ENCODE results near the gene ORC5. TPM values are rescaled to one million over a fixed set of nuclear protein-coding genes. Genes with fewer than 3 reads are reported as not detected.
A peak's percentile ranks its signal among the peaks of the same experiment; 100 is the strongest.

The ORC5 gene
- total RNA-seq, 1 donor = 25.5 TPM

DNA sequence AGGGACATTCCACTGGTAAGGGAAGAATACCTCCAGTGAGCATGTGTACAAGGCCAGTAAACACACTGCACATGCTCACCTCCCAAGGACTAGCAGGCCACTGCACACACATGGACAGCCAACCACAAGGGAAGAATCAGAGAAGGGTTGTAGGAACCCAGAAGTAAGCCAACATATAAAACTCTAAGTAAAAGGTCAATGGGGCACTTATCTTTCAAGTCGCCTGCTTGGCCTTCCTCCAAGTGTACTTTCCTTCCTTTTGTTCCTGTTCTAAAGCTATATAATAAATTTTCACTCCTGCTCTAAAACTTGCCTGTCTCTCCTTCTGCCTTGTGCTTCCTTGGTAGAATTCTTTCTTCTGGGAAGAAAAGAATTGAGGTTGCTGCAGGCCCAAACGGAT is 33.0 kb downstream of the ORC5 start:
- DNase-seq (ENCODE audit: low read depth) = no peak
- H3K4me3 ChIP-seq (ENCODE audit: low read depth, low read length) = no peak overlapping the region
- TF ChIP-seq, protein P1, sequence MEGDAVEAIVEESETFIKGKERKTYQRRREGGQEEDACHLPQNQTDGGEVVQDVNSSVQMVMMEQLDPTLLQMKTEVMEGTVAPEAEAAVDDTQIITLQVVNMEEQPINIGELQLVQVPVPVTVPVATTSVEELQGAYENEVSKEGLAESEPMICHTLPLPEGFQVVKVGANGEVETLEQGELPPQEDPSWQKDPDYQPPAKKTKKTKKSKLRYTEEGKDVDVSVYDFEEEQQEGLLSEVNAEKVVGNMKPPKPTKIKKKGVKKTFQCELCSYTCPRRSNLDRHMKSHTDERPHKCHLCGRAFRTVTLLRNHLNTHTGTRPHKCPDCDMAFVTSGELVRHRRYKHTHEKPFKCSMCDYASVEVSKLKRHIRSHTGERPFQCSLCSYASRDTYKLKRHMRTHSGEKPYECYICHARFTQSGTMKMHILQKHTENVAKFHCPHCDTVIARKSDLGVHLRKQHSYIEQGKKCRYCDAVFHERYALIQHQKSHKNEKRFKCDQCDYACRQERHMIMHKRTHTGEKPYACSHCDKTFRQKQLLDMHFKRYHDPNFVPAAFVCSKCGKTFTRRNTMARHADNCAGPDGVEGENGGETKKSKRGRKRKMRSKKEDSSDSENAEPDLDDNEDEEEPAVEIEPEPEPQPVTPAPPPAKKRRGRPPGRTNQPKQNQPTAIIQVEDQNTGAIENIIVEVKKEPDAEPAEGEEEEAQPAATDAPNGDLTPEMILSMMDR (IDR thresholded peaks at IDR 0.05; ENCODE audit: insufficient read depth, low read depth, low read length) = no peak

DNA sequence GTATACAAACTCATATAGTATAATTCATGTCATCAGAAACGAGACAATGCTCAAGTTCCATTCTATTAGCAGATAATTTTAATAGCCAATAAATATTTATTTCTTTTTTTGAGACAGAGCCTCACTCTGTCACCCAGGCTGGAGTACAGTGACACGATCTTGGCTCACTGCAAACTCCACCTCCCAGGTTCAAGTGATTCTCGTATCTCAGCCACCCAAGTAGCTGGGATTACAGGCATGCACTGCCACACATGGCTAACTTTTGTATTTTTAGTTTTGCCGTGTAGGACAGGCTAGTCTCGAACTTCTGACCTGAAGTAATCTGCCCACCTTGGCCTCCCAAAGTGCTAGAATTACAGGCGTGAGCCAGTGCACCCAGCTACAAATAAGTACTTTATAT is 45.7 kb downstream of the ORC5 start:
- TF ChIP-seq, protein P1 (IDR thresholded peaks at IDR 0.05; ENCODE audit: insufficient read depth, low read depth, low read length) = no peak
- no peak for DNase-seq (ENCODE audit: low read depth)
- no peak overlapping the region for H3K4me3 ChIP-seq (ENCODE audit: low read depth, low read length)

DNA sequence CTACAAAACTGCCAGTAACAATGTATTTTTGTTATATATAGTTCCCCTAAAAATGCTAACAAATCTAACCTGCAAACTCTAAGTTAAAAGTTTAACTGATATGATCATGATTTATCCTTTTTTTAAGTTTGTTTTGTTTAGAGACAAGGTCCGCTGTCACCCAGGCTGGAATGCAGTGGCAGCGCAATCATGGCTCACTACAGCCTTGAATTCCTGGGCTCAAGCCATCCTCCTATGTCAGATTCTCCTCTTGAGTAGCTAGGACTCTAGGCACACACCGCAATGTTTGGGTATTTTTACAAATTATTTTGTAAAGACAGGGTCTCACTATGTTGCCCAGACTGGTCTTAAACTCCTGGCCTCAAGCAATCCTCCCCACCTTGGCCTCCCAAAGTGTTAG is 46.6 kb downstream of the ORC5 start:
- H3K4me3 ChIP-seq (ENCODE audit: low read depth, low read length) = no peak overlapping the region
- no peak for DNase-seq (ENCODE audit: low read depth)
- TF ChIP-seq, protein P1 (IDR thresholded peaks at IDR 0.05; ENCODE audit: insufficient read depth, low read depth, low read length) = no peak

DNA sequence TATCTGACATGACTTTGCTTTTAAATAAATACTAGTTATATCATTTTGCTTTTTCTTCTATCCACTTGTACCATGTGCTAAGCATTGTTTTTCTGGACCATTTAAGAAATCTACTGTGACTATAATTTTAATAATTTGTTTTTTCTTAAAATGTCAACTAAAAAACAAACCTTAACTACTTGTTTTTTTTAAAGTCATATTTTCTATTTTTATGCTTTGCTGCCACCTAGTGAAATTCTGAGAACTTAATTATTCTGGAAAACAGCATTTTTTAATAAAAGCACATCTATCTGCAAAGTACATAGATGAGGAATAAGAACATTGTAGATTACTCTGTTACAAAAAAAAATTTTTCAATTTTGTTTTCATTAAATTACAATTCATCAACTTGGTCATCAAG is 47.4 kb downstream of the ORC5 start:
- DNase-seq (ENCODE audit: low read depth) = peak; percentile 44
- no peak overlapping the region for H3K4me3 ChIP-seq (ENCODE audit: low read depth, low read length)
- TF ChIP-seq, protein P1 (IDR thresholded peaks at IDR 0.05; ENCODE audit: insufficient read depth, low read depth, low read length) = peak; percentile 24

DNA sequence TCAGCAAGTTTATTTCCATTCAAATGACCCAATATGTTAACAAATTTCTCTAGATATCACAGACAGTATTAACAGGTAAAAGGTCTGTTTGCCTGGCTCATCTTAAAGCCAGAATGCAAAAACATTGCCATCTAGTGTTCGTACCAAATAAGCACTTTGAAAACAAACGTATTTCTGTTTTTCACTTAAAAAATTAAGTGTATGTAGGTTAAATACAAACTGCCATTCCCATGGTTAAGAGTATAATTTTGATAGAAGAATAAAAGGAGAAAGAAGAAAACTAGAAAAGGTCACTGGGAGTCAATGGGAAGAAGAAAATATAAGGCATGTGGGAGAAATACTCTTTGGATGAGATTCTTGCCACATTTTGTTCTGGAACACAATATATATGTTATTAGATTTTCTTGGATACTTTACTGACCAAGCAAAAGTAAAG is 51.0 kb downstream of the ORC5 start:
- no peak overlapping the region for H3K4me3 ChIP-seq (ENCODE audit: low read depth, low read length)
- peak; percentile 44 for DNase-seq (ENCODE audit: low read depth)

DNA sequence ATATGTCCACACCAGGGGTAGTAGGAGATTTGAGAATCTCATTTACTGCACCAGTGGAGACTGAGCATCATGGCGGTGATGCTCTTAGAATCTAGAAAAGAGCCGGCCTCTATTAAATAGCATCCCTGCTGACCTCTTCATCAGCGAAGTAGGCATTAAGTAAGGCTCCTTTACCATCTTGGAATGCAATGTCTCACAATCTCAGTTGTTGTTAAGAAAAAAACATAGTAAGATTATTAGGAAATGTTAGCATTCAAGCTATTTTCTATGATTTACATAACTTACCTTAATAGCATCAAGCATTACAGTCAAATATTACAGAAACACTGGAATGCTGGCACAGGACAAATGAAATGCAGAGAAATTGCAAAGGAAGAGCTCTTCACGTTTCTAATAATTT is 54.5 kb downstream of the ORC5 start:
- DNase-seq (ENCODE audit: low read depth) = no peak
- TF ChIP-seq, protein P1 (IDR thresholded peaks at IDR 0.05; ENCODE audit: insufficient read depth, low read depth, low read length) = no peak
- H3K4me3 ChIP-seq (ENCODE audit: low read depth, low read length) = no peak overlapping the region

More for the DNA sequence above, 51.0 kb downstream of the ORC5 start:
- TF ChIP-seq, protein P1 (IDR thresholded peaks at IDR 0.05; ENCODE audit: insufficient read depth, low read depth, low read length) = peak; percentile 65

DNA sequence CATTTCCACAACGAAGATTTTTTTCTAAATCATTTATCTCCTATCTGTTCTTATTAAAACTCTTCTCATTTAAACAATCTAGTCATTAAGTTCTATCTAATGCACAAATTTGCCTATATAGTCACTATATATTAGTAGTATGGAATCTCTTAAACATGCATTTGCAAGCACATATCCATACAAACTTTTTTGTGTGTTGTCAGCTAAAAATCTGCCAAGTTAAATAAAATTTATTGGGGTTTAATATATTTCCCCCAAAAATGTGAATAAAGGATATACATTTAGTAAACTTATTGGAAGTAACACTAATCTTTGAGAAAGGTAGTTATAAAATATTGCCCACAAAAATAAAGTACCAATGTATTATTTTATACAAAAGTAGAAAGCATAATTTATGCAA is 55.3 kb downstream of the ORC5 start:
- TF ChIP-seq, protein P1 (IDR thresholded peaks at IDR 0.05; ENCODE audit: insufficient read depth, low read depth, low read length) = no peak
- DNase-seq (ENCODE audit: low read depth) = no peak
- H3K4me3 ChIP-seq (ENCODE audit: low read depth, low read length) = no peak overlapping the region
